PC-3 (cell line): ENCODE results near the gene NFAM1. TPM values are rescaled to one million over a fixed set of nuclear protein-coding genes. Genes with fewer than 3 reads are reported as not detected.

Experiments used
- ATAC-seq: fragments of 200-7000 bp; cut with Tn5 transposase; 2 replicates; pipeline ENCODE4 v1.9.1; 2020; ENCODE audit warnings: mild to moderate bottlenecking, moderate library complexity
- BruUV-seq: library from RNA; stranded (reverse); fragments of 400-500 nt; replicated peaks from 2 replicates; lab custom pipeline; 2021; lab: Mats Ljungman, UMichigan
- CTCF ChIA-PET: fragments of 300-600 bp; sonication (Branson Sonifier 250); formaldehyde crosslinking; loops from one replicate; lab custom pipeline; 2022; ENCODE audit warnings: antibody characterized with exemption; lab: Charles Lee
- POLR2A ChIA-PET: fragments of 300-600 bp; sonication (Branson Sonifier 250); formaldehyde crosslinking; loops from one replicate; lab custom pipeline; 2022; ENCODE audit warnings: antibody characterized with exemption; ENCODE audit not compliant: unreplicated experiment; lab: Charles Lee
- DNase-seq: peaks from one replicate; pipeline ENCODE4 v3.0.0-alpha.2; 2015
- H2AFZ ChIP-seq: fragments of 300-600 bp; sonication (generic); 2 replicates; pipeline ENCODE4 v1.6.0; 2016; ENCODE audit warnings: antibody characterized with exemption, low read length
- H3F3A ChIP-seq: fragments of 300-600 bp; sonication (generic); one replicate; pipeline ENCODE4 v1.6.0; 2017; ENCODE audit warnings: antibody characterized with exemption, low read length, control low read depth, mild to moderate bottlenecking; ENCODE audit not compliant: unreplicated experiment
- H3K27ac ChIP-seq: fragments of 300-600 bp; sonication (generic); 2 replicates; pipeline ENCODE4 v1.5.1; 2016; ENCODE audit warnings: mild to moderate bottlenecking, low read length
- H3K27me3 ChIP-seq: fragments of 300-600 bp; sonication (generic); 2 replicates; pipeline ENCODE4 v1.6.1; 2016; ENCODE audit warnings: low read length, mixed read lengths
- H3K36me3 ChIP-seq: fragments of 300-600 bp; sonication (generic); 2 replicates; pipeline ENCODE4 v1.6.1; 2016; ENCODE audit warnings: low read depth, mixed run types, low read length, mixed read lengths
- H3K4me1 ChIP-seq: fragments of 300-600 bp; sonication (generic); 2 replicates; pipeline ENCODE4 v1.5.1; 2016; ENCODE audit warnings: low read length; ENCODE audit not compliant: insufficient read depth
- H3K4me2 ChIP-seq: fragments of 300-600 bp; sonication (generic); 2 replicates; pipeline ENCODE4 v1.6.0; 2016; ENCODE audit warnings: low read length
- H3K4me3 ChIP-seq: fragments of 300-600 bp; sonication (generic); 2 replicates; pipeline ENCODE4 v1.5.1; 2016; ENCODE audit warnings: mild to moderate bottlenecking, low read length, mixed read lengths
- H3K79me2 ChIP-seq: fragments of 300-600 bp; sonication (generic); 2 replicates; pipeline ENCODE4 v1.6.1; 2017; ENCODE audit warnings: low read length, mixed read lengths
- H3K9ac ChIP-seq: fragments of 300-600 bp; sonication (generic); 2 replicates; pipeline ENCODE4 v1.6.0; 2016; ENCODE audit warnings: mild to moderate bottlenecking, low read length
- H3K9me2 ChIP-seq: fragments of 300-600 bp; sonication (generic); replicated peaks from 2 replicates; pipeline ENCODE4 v1.6.1; 2016; ENCODE audit warnings: mixed run types, low read length, mixed read lengths
- H3K9me3 ChIP-seq: fragments of 300-600 bp; sonication (generic); 2 replicates; pipeline ENCODE4 v1.6.1; 2016; ENCODE audit warnings: low read length, mixed read lengths
- H4K20me1 ChIP-seq: fragments of 300-600 bp; sonication (generic); 2 replicates; pipeline ENCODE4 v1.6.1; 2016; ENCODE audit warnings: low read length, mixed read lengths
- CTCF ChIP-seq: fragments of 300-600 bp; sonication (generic); conservative IDR thresholded peaks from 2 replicates; pipeline ENCODE4 v1.5.1; 2017; ENCODE audit warnings: antibody characterized with exemption, low read depth, mild to moderate bottlenecking, low read length
- EZH2 ChIP-seq: fragments of 300-600 bp; sonication (generic); IDR thresholded peaks from one replicate; pipeline ENCODE4 v1.6.1; 2017; ENCODE audit warnings: antibody characterized with exemption, mild to moderate bottlenecking, low read length; ENCODE audit not compliant: unreplicated experiment
- EZH2phosphoT487 ChIP-seq: fragments of 300-600 bp; sonication (generic); IDR thresholded peaks from 2 replicates; pipeline ENCODE4 v1.6.1; 2018; ENCODE audit warnings: mild to moderate bottlenecking, antibody characterized with exemption, low read length, borderline replicate concordance
- intact Hi-C: fragments of 100-400 bp; cut with micrococcal nuclease; formaldehyde crosslinking; loops from 2 replicates; pipeline ENCODE4 v1.9.0; 2023
- total RNA-seq: library from RNA; depleted of rRNA; stranded (reverse); fragments of >200 nt; gene quantifications from 2 replicates; pipeline ENCODE4 v1.2.3, GENCODE V29; 2014

NFAM1 gene
- total RNA-seq, 1 experiment from 2014 or later, result 0.11 TPM

GRCh38 chr22:42473484-42474193 lies 41.4 kb upstream of the NFAM1 start:
- CTCF ChIA-PET, result interaction anchor here (0.7 to 1.2 kb wide), 3 partner anchors 30 to 777 kb away, joined by 3 to 4 read pairs (median 3); no protein-coding TSS in a partner anchor
- intact Hi-C loops, result no loop called here

DNA sequence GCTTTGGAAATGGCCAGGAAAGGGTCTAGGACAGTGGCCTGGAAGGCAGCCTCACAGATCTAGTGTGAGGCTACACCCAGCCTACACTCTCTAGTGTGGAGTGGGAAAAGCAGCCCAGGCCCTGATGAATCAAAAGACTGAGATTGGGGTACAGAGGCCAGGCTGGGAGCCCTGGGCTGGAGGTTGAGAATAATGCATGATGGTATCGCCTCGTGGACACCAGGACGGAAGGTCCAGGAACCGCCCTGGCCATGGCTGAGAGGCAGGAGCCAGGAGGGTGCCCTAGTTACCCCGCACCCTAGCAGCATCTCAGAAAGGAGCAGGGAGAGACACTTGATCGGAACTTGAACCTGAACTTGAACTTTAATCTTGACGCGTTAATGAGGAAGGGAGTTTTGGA lies 40.5 kb upstream of the NFAM1 start:
- no peaks in the 10 kb centered on the region for H3K79me2 ChIP-seq
- TF ChIP-seq EZH2 (no peak), EZH2phosphoT487 (no peak), CTCF (no peak)
- H3K4me3 ChIP-seq, result no peak overlapping the region
- H3K9ac ChIP-seq, result no peak overlapping the region
- H3K4me2 ChIP-seq, result no peak overlapping the region
- H3K9me2 ChIP-seq, result no peaks in the 10 kb centered on the region
- intact Hi-C loops, result no loop called here
- H3K9me3 ChIP-seq, result no peaks in the 10 kb centered on the region
- BruUV-seq, result no TSS peak
- no peaks in the 10 kb centered on the region for H3K4me1 ChIP-seq
- no peaks in the 10 kb centered on the region for H3K36me3 ChIP-seq
- H2AFZ ChIP-seq, result no peak overlapping the region
- H3K27ac ChIP-seq, result no peak overlapping the region
- ChIA-PET CTCF (no interaction called here), POLR2A (no interaction called here)
- no peaks in the 10 kb centered on the region for H4K20me1 ChIP-seq
- no peaks in the 10 kb centered on the region for H3K27me3 ChIP-seq
- ATAC-seq (no peak), DNase-seq (no peak)
- no peaks in the 10 kb centered on the region for H3F3A ChIP-seq

More at GRCh38 chr22:42473484-42474193, 41.4 kb upstream of the NFAM1 start:
- Histone ChIP-seq H3K9ac (no peak overlapping the region), H3K4me1 (no peaks in the 10 kb centered on the region), H3K79me2 (no peaks in the 10 kb centered on the region), H3F3A (no peaks in the 10 kb centered on the region), H4K20me1 (no peaks in the 10 kb centered on the region), H3K27me3 (no peaks in the 10 kb centered on the region), H3K4me3 (no peak overlapping the region), H2AFZ (no peak overlapping the region), H3K4me2 (no peak overlapping the region), H3K36me3 (no peaks in the 10 kb centered on the region), H3K9me2 (no peaks in the 10 kb centered on the region), H3K27ac (no peak overlapping the region), H3K9me3 (no peaks in the 10 kb centered on the region)
- POLR2A ChIA-PET, result no interaction called here
- peak; percentile 68 for TF ChIP-seq CTCF
- TF ChIP-seq EZH2, result no peak
- no TSS peak for BruUV-seq
- ATAC-seq (peak; percentile 71), DNase-seq (peak; percentile 56)

DNA sequence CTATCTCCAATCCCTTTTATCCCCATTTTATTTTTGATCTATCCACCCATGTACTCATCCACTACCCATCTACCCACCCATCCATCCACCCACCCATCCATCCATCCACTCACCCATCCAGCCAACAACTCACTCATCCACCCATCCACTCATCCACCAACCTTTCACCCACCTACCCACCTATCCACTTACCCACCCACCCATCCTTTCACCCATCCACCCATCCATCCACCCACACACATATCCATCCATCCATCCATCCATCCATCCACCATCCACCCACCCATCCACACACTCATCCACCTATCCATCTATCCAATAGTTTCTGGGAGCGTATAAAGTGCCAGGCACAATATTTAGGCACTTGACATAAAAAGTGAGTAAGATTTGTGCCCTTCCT lies 39.2 kb upstream of the NFAM1 start:
- POLR2A ChIA-PET, result no interaction called here
- Histone ChIP-seq H3K27me3 (no peaks in the 10 kb centered on the region), H3K9ac (no peak overlapping the region), H3K79me2 (no peaks in the 10 kb centered on the region), H3K4me1 (no peaks in the 10 kb centered on the region), H3K27ac (no peak overlapping the region), H3F3A (no peaks in the 10 kb centered on the region), H2AFZ (no peak overlapping the region), H3K4me2 (no peak overlapping the region), H3K4me3 (no peak overlapping the region), H3K36me3 (no peaks in the 10 kb centered on the region), H4K20me1 (no peaks in the 10 kb centered on the region), H3K9me3 (no peaks in the 10 kb centered on the region), H3K9me2 (no peaks in the 10 kb centered on the region)
- no TSS peak for BruUV-seq
- TF ChIP-seq EZH2phosphoT487, result no peak
- no peak for TF ChIP-seq CTCF
- no peak for TF ChIP-seq EZH2
- CTCF ChIA-PET, result no interaction called here
- DNase-seq (no peak), ATAC-seq (no peak)
- intact Hi-C loops, result no loop called here
